ENCODE measurements around the gene LTA. TPM values are rescaled to one million over a fixed set of nuclear protein-coding genes. Genes with fewer than 3 reads are reported as not detected.

LTA gene
- total and polyA plus RNA-seq, 12 donors, result 0.06 to 0.86 (median 0.29) TPM; not detected in 8

DNA sequence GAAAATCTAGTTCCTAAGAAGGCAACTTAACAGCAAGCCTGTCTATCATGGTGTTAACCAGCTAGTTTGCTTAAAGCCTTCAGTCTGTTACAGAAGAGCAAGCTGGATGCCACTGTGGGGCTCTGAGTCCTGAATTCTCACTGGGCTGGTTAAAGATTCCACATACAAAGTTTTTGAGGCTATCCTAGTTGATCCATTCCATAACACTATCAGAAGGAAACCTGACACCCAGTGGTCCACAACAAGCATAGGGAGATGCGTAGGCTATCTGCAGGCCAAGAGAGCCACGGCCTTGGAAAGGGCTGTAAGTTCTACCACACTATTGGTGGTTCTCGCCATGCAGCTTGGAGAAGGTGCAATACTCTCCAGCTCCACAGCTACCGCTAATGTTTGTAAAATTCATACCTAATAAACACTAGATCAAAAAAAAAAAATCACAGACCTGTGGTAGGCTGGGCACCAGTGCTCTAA is 43.7 kb upstream of the LTA start:
- H3K27me3 ChIP-seq, result no peaks in the 10 kb centered on the region
- peaks cover 0 to 41% (median 31%) of the 10 kb centered on the region in 9 donors for H3K36me3 ChIP-seq
- WGBS, 2 donors, result 88 to 89% methylated on average over 4 of the region's 4 CpGs
- TF ChIP-seq CTCF (IDR thresholded peaks at IDR 0.05), result no peak
- no peak overlapping the region for H3K4me3 ChIP-seq
- peaks cover 0 to 23% (median 3%) of the 10 kb centered on the region in 9 donors for H3K4me1 ChIP-seq
- no peak overlapping the region for H3K27ac ChIP-seq
- no peak for ATAC-seq
- intact Hi-C loops (cut with DNase I), result no loop called here
- no peak for DNase-seq
- no peaks in the 10 kb centered on the region for H3K9me3 ChIP-seq

DNA sequence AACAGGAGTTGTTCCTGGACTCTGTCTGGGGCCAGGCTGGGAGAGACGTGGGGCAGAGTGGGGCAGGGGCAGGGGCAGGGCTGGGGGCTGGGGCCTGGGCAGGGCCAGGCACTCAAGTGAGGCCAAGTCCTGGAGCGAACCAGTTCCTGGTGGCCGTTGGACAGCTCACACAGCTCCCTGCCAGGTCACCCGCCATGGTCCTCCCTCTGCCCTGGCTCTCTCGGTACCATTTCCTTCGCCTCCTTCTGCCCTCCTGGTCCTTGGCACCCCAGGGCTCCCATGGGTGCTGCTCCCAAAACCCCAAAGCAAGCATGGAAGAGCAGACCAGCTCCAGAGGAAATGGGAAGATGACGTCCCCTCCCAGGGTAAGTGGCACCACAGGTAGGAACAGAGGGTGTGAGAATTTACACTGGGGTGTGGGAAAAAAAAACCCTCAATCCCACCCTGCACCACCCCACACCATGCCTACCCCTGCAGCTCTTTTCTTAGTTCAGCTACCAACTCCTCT is 43.2 kb upstream of the LTA start, which contains the start of gene MCCD1:
Gene MCCD1 (plus strand): TSS at position 142 of the 508 bp plus-strand sequence. CDS start 53 bp downstream, at position 195.
- intact Hi-C loops (cut with DNase I), result no loop called here
- Histone ChIP-seq H3K27me3 (no peaks in the 10 kb centered on the region), H3K27ac (no peak within 1 kb of the TSS), H3K4me3 (no peak within 1 kb of the TSS), H3K36me3 (peaks cover 0 to 46% (median 36%) of the 10 kb centered on the region in 9 donors), H3K4me1 (peaks cover 0 to 23% (median 3%) of the 10 kb centered on the region in 9 donors), H3K9me3 (no peaks in the 10 kb centered on the region)
- DNase-seq, result no peak
- peak in 4 of 8 donors; percentile 15 to 48 (median 36) for ATAC-seq
- TF ChIP-seq CTCF (IDR thresholded peaks at IDR 0.05), result no peak
- 61 to 68% methylated on average over 7 of the region's 7 CpGs for WGBS, 2 donors

GRCh38 chr6:31529329-31530150 is 42.5 kb upstream of the LTA start:
- ATAC-seq (peak in 4 of 8 donors; percentile 6 to 23 (median 8)), DNase-seq (no peak)
- intact Hi-C loops (cut with DNase I), result loop anchor here in 1 of 10 donors (5.0 kb wide), 1 partner anchor 32 kb away; the partner anchor contains the start of gene MICB
- Histone ChIP-seq H3K4me1 (peaks cover 0 to 23% (median 3%) of the 10 kb centered on the region in 9 donors), H3K27ac (no peak overlapping the region), H3K9me3 (no peaks in the 10 kb centered on the region), H3K27me3 (no peaks in the 10 kb centered on the region), H3K36me3 (peaks cover 3 to 53% (median 41%) of the 10 kb centered on the region in 9 donors), H3K4me3 (no peak overlapping the region)
- no peak for TF ChIP-seq CTCF (IDR thresholded peaks at IDR 0.05)
- 51 to 52% methylated on average over 12 of the region's 12 CpGs for WGBS, 2 donors

- no peak overlapping the region for H3K27ac ChIP-seq
- TF ChIP-seq CTCF (IDR thresholded peaks at IDR 0.05), result no peak
- ATAC-seq (no peak), DNase-seq (no peak)
- no peaks in the 10 kb centered on the region for H3K9me3 ChIP-seq
- H3K4me3 ChIP-seq, result no peak overlapping the region
- 57 to 65% methylated on average over 6 of the region's 6 CpGs for WGBS, 2 donors
- H3K4me1 ChIP-seq, result peaks cover 0 to 22% (median 3%) of the 10 kb centered on the region in 9 donors
- intact Hi-C loops (cut with DNase I), result loop anchor here in 1 of 10 donors (5.0 kb wide), 1 partner anchor 33 kb away; the partner anchor contains the start of gene MICB
- H3K27me3 ChIP-seq, result no peaks in the 10 kb centered on the region
- peaks cover 4 to 64% (median 52%) of the 10 kb centered on the region in 9 donors for H3K36me3 ChIP-seq
Measured at GRCh38 chr6:31530659-31531058, 41.4 kb upstream of the LTA start.
